HG03378 (cell line): ENCODE data around the gene RPS17.

Experiments used
- ATAC-seq: cut with Tn5 transposase; IDR thresholded peaks from one replicate; pipeline ENCODE4 v1.9.1; 2021; ENCODE audit warnings: mild to moderate bottlenecking, moderate library complexity; ENCODE audit not compliant: unreplicated experiment

RPS17 gene

GRCh38 chr15:82540055-82540983 is at the start of gene RPS17:
Gene RPS17, minus strand, starts transcription at chr15:82540457. Its CDS starts 29 bp downstream, at chr15:82540428.
- peak; percentile 72 for ATAC-seq

- ATAC-seq: no peak
Measured at GRCh38 chr15:82587805-82588204, 47.5 kb upstream of the RPS17 start.

GRCh38 chr15:82585072-82585471 is 44.8 kb upstream of the RPS17 start:
- ATAC-seq: no peak

DNA sequence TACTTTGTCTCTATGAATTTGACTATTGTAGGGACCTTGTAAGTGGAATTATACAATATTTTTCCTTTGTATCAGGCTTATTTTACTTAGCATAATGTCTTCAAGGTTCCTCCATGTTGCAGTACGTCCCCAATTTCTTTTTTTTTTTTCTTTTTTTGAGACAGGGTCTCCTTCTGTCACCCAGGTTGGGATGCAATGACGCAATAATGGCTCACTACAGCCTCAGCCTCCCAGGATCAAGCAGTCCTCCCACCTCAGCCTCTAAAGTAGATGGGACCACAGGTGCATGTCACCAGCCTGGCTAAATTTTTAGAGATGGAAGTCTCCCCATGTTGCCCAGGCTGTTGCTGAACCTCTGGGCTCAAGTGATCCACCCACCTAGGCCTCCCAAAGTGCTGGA is 40.5 kb upstream of the RPS17 start:
- no peak for ATAC-seq

GRCh38 chr15:82575335-82575734 is 35.1 kb upstream of the RPS17 start:
- no peak for ATAC-seq

DNA sequence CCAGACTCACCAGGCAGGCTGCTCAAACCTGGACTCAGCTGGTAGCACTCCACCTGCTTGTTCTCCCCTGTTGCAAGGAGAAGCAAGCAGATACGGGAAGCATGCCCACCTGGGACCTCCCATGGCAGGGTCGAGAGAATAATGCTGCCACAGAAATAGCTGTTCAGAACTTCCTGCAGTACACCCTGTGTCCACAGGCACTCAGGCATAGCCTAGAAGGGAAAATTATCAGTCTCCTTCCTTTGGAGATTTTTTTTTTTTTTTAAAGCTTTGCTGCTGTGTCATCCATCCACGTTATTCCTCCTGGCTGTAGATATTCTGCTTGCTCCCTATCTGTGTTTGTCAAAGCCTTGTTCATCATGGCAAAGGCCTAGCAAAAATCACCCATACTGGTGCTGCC is 32.7 kb upstream of the RPS17 start:
- no peak for ATAC-seq

DNA sequence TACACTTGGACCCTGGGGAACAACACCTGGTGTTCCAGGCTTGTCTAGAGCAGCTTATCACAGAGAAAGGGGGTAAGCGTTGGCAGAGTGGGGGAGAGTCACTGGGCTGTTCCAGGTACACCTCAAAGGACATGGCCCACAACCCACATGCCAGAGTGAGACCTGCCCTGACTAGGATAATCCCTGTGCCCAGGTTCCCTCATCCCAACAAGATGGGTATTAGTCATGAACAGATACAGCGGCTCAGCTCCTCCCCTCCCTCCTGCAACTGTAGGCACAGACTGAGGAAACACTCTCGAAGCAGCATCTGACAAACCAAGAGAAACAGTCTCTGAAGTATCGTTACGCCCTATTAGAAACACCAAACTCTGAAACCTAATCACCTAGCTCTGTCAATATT is 32.1 kb upstream of the RPS17 start:
- ATAC-seq: no peak

- no peak for ATAC-seq
Measured at GRCh38 chr15:82571722-82572222, 31.5 kb upstream of the RPS17 start.

GRCh38 chr15:82570721-82571508 is 30.7 kb upstream of the RPS17 start:
- no peak for ATAC-seq

DNA sequence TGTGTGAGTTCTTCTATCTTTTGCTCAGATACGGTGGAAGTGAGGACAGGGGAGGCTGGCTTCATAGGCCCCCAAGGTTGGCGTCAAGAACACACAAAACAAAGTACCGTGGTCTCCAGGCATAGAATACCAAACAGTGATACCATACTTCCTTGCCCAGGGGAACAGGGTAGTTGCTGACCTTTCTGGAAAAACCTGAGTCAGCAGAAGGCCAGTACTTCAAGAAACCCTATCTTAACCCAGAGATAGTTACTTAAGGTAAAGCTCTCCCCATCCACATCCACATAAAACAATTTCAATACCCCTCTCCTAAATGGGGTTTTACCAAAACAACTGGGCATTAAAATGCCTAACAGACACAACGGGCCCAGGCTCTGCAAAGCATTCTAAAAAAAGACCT is 29.6 kb upstream of the RPS17 start:
- no peak for ATAC-seq

DNA sequence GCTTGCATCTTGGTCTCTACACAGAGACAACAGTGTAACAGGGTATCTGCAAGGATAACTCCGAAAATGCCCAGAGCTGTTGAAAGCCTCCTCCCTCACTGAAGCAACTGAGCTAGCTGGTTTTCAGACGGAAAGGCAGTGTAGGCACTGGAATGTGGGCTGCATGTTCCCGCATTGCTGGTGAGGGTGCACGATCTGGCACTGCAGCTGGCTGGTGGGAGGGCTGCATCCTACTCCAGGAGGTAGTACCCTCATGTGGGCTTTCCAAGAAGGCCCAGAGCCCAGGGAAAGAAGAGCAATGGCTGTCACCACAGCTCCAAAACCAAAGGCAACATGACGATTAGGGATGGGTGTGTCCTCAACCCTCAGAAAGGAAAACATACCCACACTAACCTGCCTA is 28.7 kb upstream of the RPS17 start:
- no peak for ATAC-seq

DNA sequence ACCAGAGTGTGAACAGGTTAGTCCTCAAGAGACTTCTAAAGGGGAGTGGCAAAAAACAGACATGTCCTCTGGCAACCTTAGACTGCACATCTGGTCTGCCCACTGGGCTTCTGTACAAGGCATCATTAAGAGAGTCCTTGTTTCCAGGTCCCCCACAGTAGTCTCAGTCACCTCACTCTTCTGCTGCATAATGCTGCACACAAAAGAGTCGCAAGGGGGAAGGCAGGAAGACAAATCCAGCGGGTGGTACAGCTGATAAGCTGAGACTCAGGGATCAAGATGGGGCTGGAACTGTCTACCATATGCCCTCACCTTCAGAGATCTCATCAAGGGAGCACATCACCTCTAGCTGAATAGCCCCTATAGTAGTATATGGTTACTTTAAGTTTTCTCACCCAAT is 27.4 kb upstream of the RPS17 start:
- ATAC-seq: no peak

DNA sequence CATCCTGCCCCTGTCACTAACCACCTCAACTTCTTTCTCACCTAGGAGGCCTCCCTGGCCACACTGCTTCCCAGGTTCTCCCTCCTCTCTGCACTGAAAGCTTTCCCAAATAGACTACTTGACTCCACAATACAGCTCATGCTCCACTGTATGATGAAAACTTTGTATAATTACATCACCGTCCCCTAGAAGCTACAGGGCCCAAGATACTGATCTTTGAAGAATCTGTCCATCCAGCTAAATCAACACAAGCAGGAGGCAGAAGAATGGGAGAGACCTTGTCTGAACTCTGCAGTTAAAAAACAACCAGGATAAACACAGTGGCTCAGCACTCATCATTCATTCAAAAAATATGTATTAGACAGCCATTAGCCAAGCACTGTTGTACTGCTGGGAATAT is 26.4 kb upstream of the RPS17 start:
- no peak for ATAC-seq

DNA sequence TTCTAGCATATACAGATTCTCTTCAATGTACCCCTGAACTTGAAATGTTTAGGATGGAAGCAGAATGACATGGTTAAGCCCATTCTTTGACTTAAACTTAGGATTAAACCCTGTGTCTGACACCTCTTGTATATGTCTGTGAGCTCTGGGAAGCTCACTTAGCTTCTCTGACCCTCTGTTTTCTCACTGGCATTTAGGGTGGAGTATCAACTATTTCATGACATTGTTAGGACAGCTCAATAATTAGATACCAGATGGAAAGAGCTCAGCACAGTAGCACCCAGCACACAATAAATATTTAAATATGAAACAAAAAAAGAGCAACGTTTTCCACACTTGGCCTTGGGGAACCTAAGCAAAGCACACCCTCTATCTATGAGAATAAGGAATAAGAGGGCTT is 18.2 kb upstream of the RPS17 start:
- ATAC-seq: no peak

- no peak for ATAC-seq
Measured at GRCh38 chr15:82556315-82557035, 16.2 kb upstream of the RPS17 start.

DNA sequence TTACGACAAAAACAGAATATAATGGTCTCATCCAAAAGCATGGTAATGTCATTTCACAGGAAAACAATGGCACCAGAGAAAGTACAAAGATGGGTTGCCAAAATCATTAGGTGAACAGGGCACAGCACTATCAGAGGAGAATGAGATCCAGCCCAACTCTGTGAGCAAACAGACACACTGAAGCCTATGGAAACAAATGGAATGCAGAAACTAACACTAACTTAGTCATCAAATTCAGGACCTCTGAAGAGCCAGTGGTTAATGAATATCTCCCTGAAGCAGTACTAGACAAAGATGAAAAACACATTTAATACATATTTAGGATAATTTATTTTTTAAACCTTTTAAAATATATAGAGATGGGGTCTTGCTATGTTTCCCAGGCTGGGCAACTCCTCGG is 14.6 kb upstream of the RPS17 start:
- no peak for ATAC-seq

- no peak for ATAC-seq
Measured at GRCh38 chr15:82554351-82554750, 14.1 kb upstream of the RPS17 start.

DNA sequence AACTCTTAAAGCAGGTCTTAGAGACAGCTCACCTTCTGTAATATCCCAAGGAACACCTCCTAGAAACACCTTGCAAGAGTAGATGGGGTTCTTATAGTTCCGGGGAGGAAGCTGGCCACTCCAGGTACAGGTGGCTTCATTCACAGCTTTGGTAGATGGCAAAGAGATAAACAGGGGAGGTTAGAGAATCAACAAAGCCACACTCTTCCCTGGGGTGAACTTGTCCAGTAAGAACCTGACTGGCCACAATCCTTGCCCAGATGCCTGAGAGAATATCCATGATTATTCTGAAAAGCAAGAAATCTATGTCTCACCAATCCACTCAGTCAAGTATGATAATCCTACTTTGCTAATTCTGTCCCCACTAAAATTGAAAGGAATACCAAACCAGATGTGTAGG is 13.6 kb upstream of the RPS17 start:
- ATAC-seq: no peak

GRCh38 chr15:82552861-82553260 is 12.6 kb upstream of the RPS17 start:
- ATAC-seq: no peak

GRCh38 chr15:82551646-82552247 is 11.5 kb upstream of the RPS17 start:
- peak; percentile 47 for ATAC-seq

- ATAC-seq: no peak
Measured at GRCh38 chr15:82549199-82549665, 9.0 kb upstream of the RPS17 start.
